OCI-LY7 (cell line): ENCODE results near the gene NELL1. TPM values are rescaled to one million over a fixed set of nuclear protein-coding genes. Genes with fewer than 3 reads are reported as not detected.

Source experiments
- BruUV-seq: library from RNA; stranded (reverse); fragments of 400-500 nt; replicated peaks from 2 replicates; lab custom pipeline; 2021; lab: Mats Ljungman, UMichigan
- CTCF ChIA-PET: fragments of 300-600 bp; sonication (Branson Sonifier 250); formaldehyde crosslinking; loops from one replicate; lab custom pipeline; 2022; ENCODE audit warnings: antibody characterized with exemption; ENCODE audit not compliant: unreplicated experiment; lab: Charles Lee
- POLR2A ChIA-PET: fragments of 300-600 bp; sonication (Branson Sonifier 250); formaldehyde crosslinking; loops from one replicate; lab custom pipeline; 2022; ENCODE audit warnings: antibody characterized with exemption; lab: Charles Lee
- DNase-seq: peaks from one replicate; pipeline ENCODE4 v3.0.0-alpha.2; 2015; ENCODE audit warnings: low spot score
- H2AFZ ChIP-seq: fragments of 200-600 bp; sonication (generic), shearing (Covaris generic); 2 replicates; pipeline ENCODE4 v1.6.1; 2014; ENCODE audit warnings: mild to moderate bottlenecking, antibody characterized with exemption, low read length, moderate library complexity
- H3K27ac ChIP-seq: fragments of 200-600 bp; sonication (generic); 2 replicates; pipeline ENCODE4 v1.5.1; 2014; ENCODE audit warnings: mixed run types, low read depth, mild to moderate bottlenecking, moderate library complexity, low read length, inconsistent platforms; ENCODE audit not compliant: poor library complexity, severe bottlenecking
- H3K36me3 ChIP-seq: fragments of 200-600 bp; sonication (generic); 2 replicates; pipeline ENCODE4 v1.6.1; 2014; ENCODE audit warnings: mild to moderate bottlenecking, antibody characterized with exemption, low read length, moderate library complexity, mixed read lengths; ENCODE audit not compliant: insufficient read depth
- H3K4me1 ChIP-seq: fragments of 200-600 bp; sonication (generic); 2 replicates; pipeline ENCODE4 v1.5.1; 2014; ENCODE audit warnings: mild to moderate bottlenecking, low read length; ENCODE audit not compliant: insufficient read depth, poor library complexity, severe bottlenecking
- H3K4me2 ChIP-seq: fragments of 200-600 bp; sonication (generic); 2 replicates; pipeline ENCODE4 v1.6.1; 2014; ENCODE audit warnings: mild to moderate bottlenecking, low read length
- H3K4me3 ChIP-seq: fragments of 200-600 bp; sonication (generic); 2 replicates; pipeline ENCODE4 v1.5.1; 2014; ENCODE audit warnings: mild to moderate bottlenecking, low read depth, low read length; ENCODE audit not compliant: poor library complexity, severe bottlenecking
- H3K79me2 ChIP-seq: fragments of 200-600 bp; sonication (generic); 2 replicates; pipeline ENCODE4 v1.6.1; 2016; ENCODE audit warnings: low read depth, mild to moderate bottlenecking, low read length, moderate library complexity, mixed read lengths; ENCODE audit not compliant: insufficient read depth
- H3K9me2 ChIP-seq: fragments of 200-600 bp; sonication (generic); 2 replicates; pipeline ENCODE4 v1.6.1; 2016; ENCODE audit warnings: mild to moderate bottlenecking, low read length, mixed read lengths; ENCODE audit not compliant: insufficient read depth
- H3K9me3 ChIP-seq: fragments of 200-600 bp; sonication (generic); 2 replicates; pipeline ENCODE4 v1.6.1; 2014; ENCODE audit warnings: mild to moderate bottlenecking, mixed run types, low read length, mixed read lengths
- H4K20me1 ChIP-seq: fragments of 200-600 bp; sonication (generic); 2 replicates; pipeline ENCODE4 v1.6.1; 2014; ENCODE audit warnings: mild to moderate bottlenecking, antibody characterized with exemption, low read length, moderate library complexity, mixed read lengths; ENCODE audit not compliant: insufficient read depth
- EZH2phosphoT487 ChIP-seq: fragments of 200-600 bp; sonication (generic); IDR thresholded peaks from 2 replicates; pipeline ENCODE4 v1.6.1; 2018; ENCODE audit warnings: low read depth, borderline replicate concordance, mild to moderate bottlenecking, mixed run types, antibody characterized with exemption, low read length, moderate library complexity, mixed read lengths
- intact Hi-C: fragments of 100-400 bp; cut with micrococcal nuclease; formaldehyde crosslinking; loops from one replicate; pipeline ENCODE4 v1.10.0; 2022; ENCODE audit not compliant: unreplicated experiment
- total RNA-seq, 2 experiments: library from RNA; depleted of rRNA in 1 of 2; stranded (reverse); fragments of >200 nt in 1 of 2; shearing (Covaris generic) in 1 of 2; gene quantifications; 2 replicates each; pipeline ENCODE4 v1.2.3, GENCODE V29; 2014 to 2022
- TF ChIP-seq, protein P1 (sequence below): fragments of 200-600 bp; sonication (generic); conservative IDR thresholded peaks from 2 replicates; pipeline ENCODE4 v1.5.1; 2014; ENCODE audit warnings: mild to moderate bottlenecking, antibody characterized with exemption, low read length, moderate library complexity, mixed read lengths

NELL1 gene
- total RNA-seq, 2 experiments from 2014 or later, result not detected

DNA sequence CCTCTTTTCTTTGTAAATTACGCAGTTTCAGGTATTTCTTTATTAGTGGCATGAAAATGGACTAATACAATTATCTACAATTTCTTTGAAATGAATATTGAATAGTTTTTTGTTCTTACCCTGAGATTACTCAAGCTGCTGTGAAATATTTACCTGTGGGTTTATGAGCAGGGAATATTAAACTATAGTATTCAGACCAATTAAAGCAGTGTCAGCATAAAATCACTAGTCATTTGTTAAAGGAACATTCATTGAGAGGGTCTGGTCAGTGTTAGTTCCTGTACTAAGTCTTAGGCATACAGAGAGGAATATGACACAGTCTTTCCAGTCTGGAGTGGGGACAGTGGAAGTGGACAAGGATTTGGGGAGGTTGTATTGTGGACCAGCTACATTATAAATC lies 877.3 kb downstream of the NELL1 start:
- intact Hi-C loops, result no loop called here
- ChIA-PET CTCF (no interaction called here), POLR2A (no interaction called here)
- H3K9me3 ChIP-seq, result no peaks in the 10 kb centered on the region
- no peak for DNase-seq
- no peaks in the 10 kb centered on the region for H3K4me1 ChIP-seq
- H3K36me3 ChIP-seq, result no peaks in the 10 kb centered on the region
- H4K20me1 ChIP-seq, result no peaks in the 10 kb centered on the region
- no peak overlapping the region for H3K4me2 ChIP-seq
- H3K9me2 ChIP-seq, result no peaks in the 10 kb centered on the region
- H3K79me2 ChIP-seq, result no peaks in the 10 kb centered on the region
- H3K4me3 ChIP-seq, result no peak overlapping the region
- no TSS peak for BruUV-seq
- no peak overlapping the region for H3K27ac ChIP-seq
- H2AFZ ChIP-seq, result no peak overlapping the region
- no peak for TF ChIP-seq EZH2phosphoT487
- TF ChIP-seq, protein P1, sequence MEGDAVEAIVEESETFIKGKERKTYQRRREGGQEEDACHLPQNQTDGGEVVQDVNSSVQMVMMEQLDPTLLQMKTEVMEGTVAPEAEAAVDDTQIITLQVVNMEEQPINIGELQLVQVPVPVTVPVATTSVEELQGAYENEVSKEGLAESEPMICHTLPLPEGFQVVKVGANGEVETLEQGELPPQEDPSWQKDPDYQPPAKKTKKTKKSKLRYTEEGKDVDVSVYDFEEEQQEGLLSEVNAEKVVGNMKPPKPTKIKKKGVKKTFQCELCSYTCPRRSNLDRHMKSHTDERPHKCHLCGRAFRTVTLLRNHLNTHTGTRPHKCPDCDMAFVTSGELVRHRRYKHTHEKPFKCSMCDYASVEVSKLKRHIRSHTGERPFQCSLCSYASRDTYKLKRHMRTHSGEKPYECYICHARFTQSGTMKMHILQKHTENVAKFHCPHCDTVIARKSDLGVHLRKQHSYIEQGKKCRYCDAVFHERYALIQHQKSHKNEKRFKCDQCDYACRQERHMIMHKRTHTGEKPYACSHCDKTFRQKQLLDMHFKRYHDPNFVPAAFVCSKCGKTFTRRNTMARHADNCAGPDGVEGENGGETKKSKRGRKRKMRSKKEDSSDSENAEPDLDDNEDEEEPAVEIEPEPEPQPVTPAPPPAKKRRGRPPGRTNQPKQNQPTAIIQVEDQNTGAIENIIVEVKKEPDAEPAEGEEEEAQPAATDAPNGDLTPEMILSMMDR, result no peak

DNA sequence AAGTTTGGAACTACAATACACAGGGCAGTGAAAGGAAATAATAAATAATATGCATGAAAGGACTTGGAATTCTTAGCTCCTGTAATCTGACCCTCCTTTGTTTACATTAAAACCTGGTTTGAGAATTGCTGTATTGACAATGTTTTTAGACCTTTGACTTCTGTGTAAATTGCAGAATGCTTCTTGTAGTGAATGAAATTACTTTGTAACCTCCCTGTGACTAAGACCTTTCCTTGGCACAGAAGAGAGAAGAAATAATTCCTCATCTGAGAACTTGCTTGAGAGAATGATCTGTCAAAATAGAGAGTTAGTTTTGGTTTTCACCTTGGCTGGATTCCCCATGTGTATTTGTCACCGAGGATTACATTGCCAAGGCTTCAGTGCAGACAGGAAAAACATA lies 883.5 kb downstream of the NELL1 start:
- Histone ChIP-seq H3K27ac (no peak overlapping the region), H3K36me3 (no peaks in the 10 kb centered on the region), H4K20me1 (no peaks in the 10 kb centered on the region), H2AFZ (no peak overlapping the region), H3K9me2 (no peaks in the 10 kb centered on the region; the same call in none of the 2 replicates), H3K79me2 (no peaks in the 10 kb centered on the region), H3K4me3 (no peak overlapping the region), H3K9me3 (no peaks in the 10 kb centered on the region), H3K4me1 (no peaks in the 10 kb centered on the region), H3K4me2 (no peak overlapping the region)
- DNase-seq, result no peak
- POLR2A ChIA-PET, result interaction anchor here (0.7 to 1.2 kb wide), 2 partner anchors 13 to 20 kb away, joined by 3 to 4 read pairs; no protein-coding TSS in a partner anchor
- intact Hi-C loops, result no loop called here
- BruUV-seq, result no TSS peak
- no peak for TF ChIP-seq EZH2phosphoT487
- TF ChIP-seq, protein P1, result no peak
- CTCF ChIA-PET, result no interaction called here

DNA sequence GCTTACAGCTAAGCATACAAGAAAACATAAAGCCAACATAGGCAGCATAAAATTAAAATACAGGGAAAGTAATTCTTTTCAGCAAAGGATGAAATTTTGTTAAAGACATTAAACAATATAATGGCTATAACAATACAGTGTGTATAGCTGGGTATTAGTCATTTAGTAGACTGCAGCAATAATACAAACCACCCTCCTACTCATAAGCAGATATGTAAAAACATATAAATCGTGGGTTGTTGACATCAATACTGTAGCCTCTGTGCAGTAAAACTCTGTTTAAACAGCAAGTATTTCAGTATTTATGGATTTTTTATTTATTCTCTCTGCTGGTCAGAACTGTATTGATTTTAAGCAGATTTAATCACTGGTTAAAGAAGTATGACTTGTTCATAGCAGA lies 884.4 kb downstream of the NELL1 start:
- intact Hi-C loops, result no loop called here
- H3K9me2 ChIP-seq, result no peaks in the 10 kb centered on the region; the same call in none of the 2 replicates
- no peak overlapping the region for H3K4me3 ChIP-seq
- ChIA-PET POLR2A (interaction anchor here (1.2 kb wide), 1 partner anchor 14 kb away, joined by 3 read pairs; no protein-coding TSS in a partner anchor), CTCF (no interaction called here)
- no TSS peak for BruUV-seq
- H3K36me3 ChIP-seq, result no peaks in the 10 kb centered on the region
- no peak overlapping the region for H3K27ac ChIP-seq
- TF ChIP-seq, protein P1, result no peak
- no peak for TF ChIP-seq EZH2phosphoT487
- DNase-seq, result no peak
- H3K79me2 ChIP-seq, result no peaks in the 10 kb centered on the region
- no peaks in the 10 kb centered on the region for H4K20me1 ChIP-seq
- no peak overlapping the region for H3K4me2 ChIP-seq
- no peak overlapping the region for H2AFZ ChIP-seq
- no peaks in the 10 kb centered on the region for H3K4me1 ChIP-seq
- no peaks in the 10 kb centered on the region for H3K9me3 ChIP-seq
